ENCODE measurements around the gene EPS15.
"Not testable (repeated sequence)": the region's sequence is repeated elsewhere in the genome, so short reads cannot be mapped to it uniquely, and the experiment has no call there.

EPS15 gene

DNA sequence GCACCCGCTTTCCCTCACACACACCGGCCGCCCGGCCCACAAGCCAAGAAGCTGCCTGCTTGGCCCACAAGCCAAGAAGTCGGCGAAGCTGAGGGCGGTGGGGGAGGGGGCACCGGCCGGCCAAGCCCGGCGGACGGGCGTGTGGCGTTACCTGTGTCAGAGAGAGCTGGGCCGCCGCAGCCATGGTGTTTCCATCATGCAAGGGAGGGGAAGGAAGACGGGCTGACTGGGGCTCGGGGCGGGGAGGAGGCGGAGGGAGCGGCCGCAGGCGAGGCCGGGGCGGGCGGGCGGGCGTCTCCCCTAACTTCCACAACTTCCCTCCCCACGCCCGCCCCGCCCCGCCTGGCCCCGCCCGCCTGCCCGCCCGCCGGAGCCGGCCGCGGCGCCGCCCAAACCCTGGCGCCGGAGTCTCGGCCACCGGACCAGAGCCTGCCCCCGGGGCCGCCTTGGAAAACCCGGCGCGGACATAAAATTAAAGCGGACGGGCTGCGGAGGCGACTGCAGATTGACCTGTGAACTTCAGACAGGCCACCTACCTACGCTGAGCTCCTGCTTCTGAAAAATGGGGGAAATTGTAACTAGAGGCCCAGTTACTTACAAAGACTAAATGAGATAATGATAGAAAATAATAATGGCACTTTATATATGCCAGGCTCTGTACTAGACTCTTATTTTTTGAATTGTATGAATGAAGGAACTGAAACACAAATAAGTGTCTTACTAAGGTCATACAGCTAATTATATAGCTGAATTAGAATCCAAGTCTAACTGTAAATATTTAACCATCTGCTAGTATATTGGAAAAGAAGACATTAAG, at the start of gene EPS15:
Gene EPS15, minus strand, starts transcription at position 219 of the 817 bp plus-strand sequence. Its CDS starts 35 bp downstream, at position 184.
- H3K4me1 ChIP-seq (ENCODE audit: control insufficient read depth in 1 of 2, insufficient read depth in 2 of 2, low read length in 2 of 2): peaks cover 12 to 19% of the 10 kb centered on the region in 2 donors
- peak within 1 kb of the TSS; percentile 82 to 96 for H3K4me3 ChIP-seq (ENCODE audit: low read depth in 1 of 2, low read length in 2 of 2)
- no peaks in the 10 kb centered on the region for H3K27me3 ChIP-seq (ENCODE audit: low read depth, low read length)
- no peaks in the 10 kb centered on the region for H3K9me3 ChIP-seq (ENCODE audit: control insufficient read depth in 1 of 2, low read length in 2 of 2)
- H3K36me3 ChIP-seq (ENCODE audit: control insufficient read depth in 1 of 2, insufficient read depth in 2 of 2, low read length in 2 of 2): no peaks in the 10 kb centered on the region
- H3K27ac ChIP-seq (ENCODE audit: low read length): peak within 1 kb of the TSS; percentile 97

DNA sequence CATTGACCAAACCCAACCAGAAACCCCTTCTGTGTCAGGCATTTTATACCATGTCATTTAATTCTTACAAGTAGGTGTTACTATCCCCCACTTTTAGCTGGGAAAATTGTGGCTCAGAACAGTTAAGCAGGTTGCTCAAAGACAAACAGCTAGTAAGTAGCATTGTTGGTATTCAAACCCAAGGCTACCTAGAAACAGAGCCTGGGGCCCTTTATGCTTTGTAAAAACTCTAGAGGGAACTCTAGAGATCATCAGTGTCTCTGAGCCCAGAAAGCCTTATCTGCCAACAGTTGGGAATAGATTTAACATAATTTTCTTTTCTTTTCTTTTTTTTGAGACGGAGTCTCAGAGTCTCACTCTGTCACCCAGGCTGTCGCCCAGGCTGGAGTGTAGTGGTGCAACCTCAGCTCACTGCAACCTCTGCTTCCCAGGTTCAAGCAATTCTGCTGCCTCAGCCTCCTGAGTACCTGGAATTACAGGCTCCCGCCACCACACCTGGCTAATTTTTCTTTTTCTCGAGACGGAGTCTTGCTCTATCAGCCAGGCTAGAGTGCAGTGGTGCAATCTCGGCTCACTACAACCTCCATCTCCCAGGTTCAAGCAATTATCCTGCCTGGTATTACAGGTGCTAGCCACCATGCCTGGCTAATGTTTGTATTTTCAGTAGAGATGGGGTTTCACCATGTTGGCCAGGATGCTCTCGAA, 49.3 kb upstream of the EPS15 start:
- no peaks in the 10 kb centered on the region for H3K27me3 ChIP-seq (ENCODE audit: low read depth, low read length)
- no peaks in the 10 kb centered on the region for H3K9me3 ChIP-seq (ENCODE audit: control insufficient read depth in 1 of 2, low read length in 2 of 2)
- H3K4me3 ChIP-seq (ENCODE audit: low read depth in 1 of 2, low read length in 2 of 2): no peak overlapping the region
- no peak overlapping the region for H3K27ac ChIP-seq (ENCODE audit: low read length)
- no peaks in the 10 kb centered on the region for H3K36me3 ChIP-seq (ENCODE audit: control insufficient read depth in 1 of 2, insufficient read depth in 2 of 2, low read length in 2 of 2)
- peaks cover 5 to 11% of the 10 kb centered on the region in 2 donors for H3K4me1 ChIP-seq (ENCODE audit: control insufficient read depth in 1 of 2, insufficient read depth in 2 of 2, low read length in 2 of 2)

DNA sequence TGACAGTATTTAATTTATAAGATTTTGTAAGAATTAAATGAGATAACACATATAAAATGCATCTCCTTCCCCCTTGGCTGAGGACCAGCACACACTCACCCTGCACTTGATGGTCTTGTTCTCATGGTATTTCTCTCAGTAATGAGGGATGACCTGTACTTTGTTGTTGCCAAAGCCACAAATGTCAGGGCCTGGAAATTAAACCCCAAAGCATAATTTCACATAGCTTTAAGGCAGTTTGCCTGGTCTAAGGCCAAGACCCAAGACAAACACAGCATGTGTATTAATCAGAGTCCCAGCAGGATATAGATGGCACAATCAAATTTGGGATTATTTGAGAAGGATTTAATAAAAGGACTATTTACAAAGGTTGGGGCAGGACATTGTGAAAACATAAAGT, 48.6 kb upstream of the EPS15 start:
- Histone ChIP-seq H3K9me3 (ENCODE audit: control insufficient read depth in 1 of 2, low read length in 2 of 2) (no peaks in the 10 kb centered on the region), H3K27me3 (ENCODE audit: low read depth, low read length) (no peaks in the 10 kb centered on the region), H3K4me1 (ENCODE audit: control insufficient read depth in 1 of 2, insufficient read depth in 2 of 2, low read length in 2 of 2) (peaks cover 5 to 11% of the 10 kb centered on the region in 2 donors), H3K27ac (ENCODE audit: low read length) (no peak overlapping the region), H3K36me3 (ENCODE audit: control insufficient read depth in 1 of 2, insufficient read depth in 2 of 2, low read length in 2 of 2) (no peaks in the 10 kb centered on the region), H3K4me3 (ENCODE audit: low read depth in 1 of 2, low read length in 2 of 2) (no peak overlapping the region)

DNA sequence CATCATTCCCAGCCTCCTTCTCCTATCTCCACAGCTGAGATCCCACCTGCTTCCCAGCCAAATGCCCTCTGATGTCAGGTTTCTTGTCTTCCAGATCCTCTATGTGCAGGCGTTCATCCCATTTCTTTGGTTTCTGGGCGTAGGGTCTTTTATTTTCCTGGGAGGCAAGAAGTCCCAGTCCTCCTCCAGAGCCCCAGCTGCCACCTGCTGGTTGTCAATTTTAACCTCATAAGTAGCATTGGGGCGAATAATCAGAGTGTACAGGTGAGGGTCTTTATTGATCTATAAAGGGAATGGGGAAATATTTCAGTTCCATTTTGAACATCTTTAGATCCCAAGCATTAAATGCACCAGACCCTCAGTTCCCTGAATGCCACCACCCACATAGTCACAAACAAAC, 47.2 kb upstream of the EPS15 start:
- Histone ChIP-seq H3K27ac (ENCODE audit: low read length) (no peak overlapping the region), H3K4me1 (ENCODE audit: control insufficient read depth in 1 of 2, insufficient read depth in 2 of 2, low read length in 2 of 2) (peaks cover 0 to 11% of the 10 kb centered on the region in 2 donors), H3K36me3 (ENCODE audit: control insufficient read depth in 1 of 2, insufficient read depth in 2 of 2, low read length in 2 of 2) (no peaks in the 10 kb centered on the region)

DNA sequence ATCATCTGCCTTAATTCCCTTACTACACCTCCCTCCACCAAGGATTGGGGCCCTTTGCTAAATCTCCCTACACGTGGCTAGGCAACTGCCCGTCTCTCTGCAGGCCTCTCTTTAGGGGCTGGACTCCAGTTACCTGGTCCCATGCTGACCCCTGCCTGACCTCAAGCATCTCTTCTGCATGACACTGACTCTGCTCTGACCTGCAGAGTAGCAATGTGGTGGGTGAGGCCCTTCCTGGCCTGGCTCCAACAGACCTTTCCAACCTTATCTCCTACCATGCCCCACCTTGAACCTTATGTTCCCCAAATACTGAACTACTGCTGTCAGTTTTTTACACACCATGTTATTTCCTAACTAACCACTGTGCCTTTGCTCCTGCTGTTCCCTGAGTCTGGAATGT, 45.9 kb upstream of the EPS15 start:
- no peak overlapping the region for H3K4me3 ChIP-seq (ENCODE audit: low read depth in 1 of 2, low read length in 2 of 2)
- peaks cover 0 to 11% of the 10 kb centered on the region in 2 donors for H3K4me1 ChIP-seq (ENCODE audit: control insufficient read depth in 1 of 2, insufficient read depth in 2 of 2, low read length in 2 of 2)
- H3K9me3 ChIP-seq (ENCODE audit: control insufficient read depth in 1 of 2, low read length in 2 of 2): no peaks in the 10 kb centered on the region
- H3K36me3 ChIP-seq (ENCODE audit: control insufficient read depth in 1 of 2, insufficient read depth in 2 of 2, low read length in 2 of 2): no peaks in the 10 kb centered on the region
- H3K27me3 ChIP-seq (ENCODE audit: low read depth, low read length): no peaks in the 10 kb centered on the region
- H3K27ac ChIP-seq (ENCODE audit: low read length): no peak overlapping the region

More for the DNA sequence above, 47.2 kb upstream of the EPS15 start:
- H3K27me3 ChIP-seq (ENCODE audit: low read depth, low read length): no peaks in the 10 kb centered on the region
- no peak overlapping the region for H3K4me3 ChIP-seq (ENCODE audit: low read depth in 1 of 2, low read length in 2 of 2)
- no peaks in the 10 kb centered on the region for H3K9me3 ChIP-seq (ENCODE audit: control insufficient read depth in 1 of 2, low read length in 2 of 2)

- H3K4me1 ChIP-seq (ENCODE audit: control insufficient read depth in 1 of 2, insufficient read depth in 2 of 2, low read length in 2 of 2): peaks cover 0 to 2% of the 10 kb centered on the region in 2 donors
- H3K9me3 ChIP-seq (ENCODE audit: control insufficient read depth in 1 of 2, low read length in 2 of 2): no peaks in the 10 kb centered on the region
- H3K27me3 ChIP-seq (ENCODE audit: low read depth, low read length): no peaks in the 10 kb centered on the region
- H3K4me3 ChIP-seq (ENCODE audit: low read depth in 1 of 2, low read length in 2 of 2): no peak overlapping the region
- H3K36me3 ChIP-seq (ENCODE audit: control insufficient read depth in 1 of 2, insufficient read depth in 2 of 2, low read length in 2 of 2): no peaks in the 10 kb centered on the region
- no peak overlapping the region for H3K27ac ChIP-seq (ENCODE audit: low read length)
Measured at GRCh38 chr1:51564124-51564523, 45.1 kb upstream of the EPS15 start.

GRCh38 chr1:51561702-51562101, 42.6 kb upstream of the EPS15 start:
- no peaks in the 10 kb centered on the region for H3K27me3 ChIP-seq (ENCODE audit: low read depth, low read length)
- H3K9me3 ChIP-seq (ENCODE audit: control insufficient read depth in 1 of 2, low read length in 2 of 2): no peaks in the 10 kb centered on the region
- no peaks in the 10 kb centered on the region for H3K36me3 ChIP-seq (ENCODE audit: control insufficient read depth in 1 of 2, insufficient read depth in 2 of 2, low read length in 2 of 2)
- H3K4me1 ChIP-seq (ENCODE audit: control insufficient read depth in 1 of 2, insufficient read depth in 2 of 2, low read length in 2 of 2): no peaks in the 10 kb centered on the region
- no peak overlapping the region for H3K4me3 ChIP-seq (ENCODE audit: low read depth in 1 of 2, low read length in 2 of 2)
- no peak overlapping the region for H3K27ac ChIP-seq (ENCODE audit: low read length)

DNA sequence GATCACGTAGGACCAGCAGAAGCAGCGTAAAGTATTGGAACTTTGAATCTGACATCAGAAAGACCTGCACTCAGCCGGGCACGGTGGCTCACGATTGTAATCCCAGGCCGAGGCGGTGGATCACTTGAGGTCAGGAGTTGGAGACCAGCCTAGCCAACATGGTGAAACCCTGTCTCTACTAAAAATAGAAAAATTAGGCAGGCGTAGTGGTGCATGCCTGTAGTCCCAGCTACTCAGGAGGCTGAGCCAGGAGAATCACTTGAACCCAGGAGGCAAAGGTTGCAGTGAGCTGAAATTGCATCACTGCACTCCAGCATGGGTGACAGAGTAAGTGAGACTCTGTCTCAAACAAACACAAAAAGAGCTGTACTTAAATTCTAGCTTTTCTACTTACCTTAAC, 41.8 kb upstream of the EPS15 start:
- H3K36me3 ChIP-seq (ENCODE audit: control insufficient read depth in 1 of 2, insufficient read depth in 2 of 2, low read length in 2 of 2); H3K27ac ChIP-seq (ENCODE audit: low read length); H3K27me3 ChIP-seq (ENCODE audit: low read depth, low read length); H3K4me3 ChIP-seq (ENCODE audit: low read depth in 1 of 2, low read length in 2 of 2); H3K9me3 ChIP-seq (ENCODE audit: control insufficient read depth in 1 of 2, low read length in 2 of 2); H3K4me1 ChIP-seq (ENCODE audit: control insufficient read depth in 1 of 2, insufficient read depth in 2 of 2, low read length in 2 of 2): not testable (repeated sequence)

DNA sequence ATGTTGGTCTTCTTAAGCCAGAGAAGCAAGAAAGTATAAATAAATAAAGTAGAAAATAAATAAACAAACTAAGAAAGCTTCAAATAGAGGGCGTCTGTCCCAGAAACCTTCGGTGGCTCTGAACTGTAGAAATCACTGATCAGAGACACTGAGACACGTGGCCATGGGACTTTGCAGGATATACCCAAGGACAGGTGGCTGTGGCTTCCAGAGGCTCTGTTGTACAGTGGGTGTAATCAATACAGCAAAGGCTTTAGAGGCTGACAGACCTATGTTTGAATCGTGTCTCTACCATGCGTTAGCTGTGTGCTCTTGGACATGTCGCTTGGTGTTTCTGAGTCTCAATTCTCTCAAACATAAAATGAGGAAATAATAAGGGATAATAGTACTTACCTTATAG, 41.0 kb upstream of the EPS15 start:
- Histone ChIP-seq H3K36me3 (ENCODE audit: control insufficient read depth in 1 of 2, insufficient read depth in 2 of 2, low read length in 2 of 2) (no peaks in the 10 kb centered on the region), H3K27ac (ENCODE audit: low read length) (no peak overlapping the region), H3K4me3 (ENCODE audit: low read depth in 1 of 2, low read length in 2 of 2) (no peak overlapping the region), H3K27me3 (ENCODE audit: low read depth, low read length) (no peaks in the 10 kb centered on the region), H3K9me3 (ENCODE audit: control insufficient read depth in 1 of 2, low read length in 2 of 2) (no peaks in the 10 kb centered on the region), H3K4me1 (ENCODE audit: control insufficient read depth in 1 of 2, insufficient read depth in 2 of 2, low read length in 2 of 2) (no peaks in the 10 kb centered on the region)

- Histone ChIP-seq H3K4me1 (ENCODE audit: control insufficient read depth in 1 of 2, insufficient read depth in 2 of 2, low read length in 2 of 2) (no peaks in the 10 kb centered on the region), H3K36me3 (ENCODE audit: control insufficient read depth in 1 of 2, insufficient read depth in 2 of 2, low read length in 2 of 2) (no peaks in the 10 kb centered on the region), H3K27ac (ENCODE audit: low read length) (no peak overlapping the region), H3K9me3 (ENCODE audit: control insufficient read depth in 1 of 2, low read length in 2 of 2) (no peaks in the 10 kb centered on the region), H3K4me3 (ENCODE audit: low read depth in 1 of 2, low read length in 2 of 2) (no peak overlapping the region), H3K27me3 (ENCODE audit: low read depth, low read length) (no peaks in the 10 kb centered on the region)
Measured at GRCh38 chr1:51559501-51559900, 40.4 kb upstream of the EPS15 start.

GRCh38 chr1:51559064-51559500, 40.0 kb upstream of the EPS15 start:
- no peak overlapping the region for H3K4me3 ChIP-seq (ENCODE audit: low read depth in 1 of 2, low read length in 2 of 2)
- no peaks in the 10 kb centered on the region for H3K36me3 ChIP-seq (ENCODE audit: control insufficient read depth in 1 of 2, insufficient read depth in 2 of 2, low read length in 2 of 2)
- no peak overlapping the region for H3K27ac ChIP-seq (ENCODE audit: low read length)

More at GRCh38 chr1:51559064-51559500, 40.0 kb upstream of the EPS15 start:
- Histone ChIP-seq H3K27me3 (ENCODE audit: low read depth, low read length) (no peaks in the 10 kb centered on the region), H3K9me3 (ENCODE audit: control insufficient read depth in 1 of 2, low read length in 2 of 2) (no peaks in the 10 kb centered on the region), H3K4me1 (ENCODE audit: control insufficient read depth in 1 of 2, insufficient read depth in 2 of 2, low read length in 2 of 2) (no peaks in the 10 kb centered on the region)

All from muscle layer of duodenum (tissue), 2 donors.